Measurements from ENCODE around the gene MCTP2. TPM values are rescaled to one million over a fixed set of nuclear protein-coding genes. Genes with fewer than 3 reads are reported as not detected.

The MCTP2 gene
- total and polyA plus RNA-seq, 2 of the 13 experiments (the other 11 are each of a cell fraction or from before 2014, with no cell fraction given): 5.1 to 8.6 TPM

DNA sequence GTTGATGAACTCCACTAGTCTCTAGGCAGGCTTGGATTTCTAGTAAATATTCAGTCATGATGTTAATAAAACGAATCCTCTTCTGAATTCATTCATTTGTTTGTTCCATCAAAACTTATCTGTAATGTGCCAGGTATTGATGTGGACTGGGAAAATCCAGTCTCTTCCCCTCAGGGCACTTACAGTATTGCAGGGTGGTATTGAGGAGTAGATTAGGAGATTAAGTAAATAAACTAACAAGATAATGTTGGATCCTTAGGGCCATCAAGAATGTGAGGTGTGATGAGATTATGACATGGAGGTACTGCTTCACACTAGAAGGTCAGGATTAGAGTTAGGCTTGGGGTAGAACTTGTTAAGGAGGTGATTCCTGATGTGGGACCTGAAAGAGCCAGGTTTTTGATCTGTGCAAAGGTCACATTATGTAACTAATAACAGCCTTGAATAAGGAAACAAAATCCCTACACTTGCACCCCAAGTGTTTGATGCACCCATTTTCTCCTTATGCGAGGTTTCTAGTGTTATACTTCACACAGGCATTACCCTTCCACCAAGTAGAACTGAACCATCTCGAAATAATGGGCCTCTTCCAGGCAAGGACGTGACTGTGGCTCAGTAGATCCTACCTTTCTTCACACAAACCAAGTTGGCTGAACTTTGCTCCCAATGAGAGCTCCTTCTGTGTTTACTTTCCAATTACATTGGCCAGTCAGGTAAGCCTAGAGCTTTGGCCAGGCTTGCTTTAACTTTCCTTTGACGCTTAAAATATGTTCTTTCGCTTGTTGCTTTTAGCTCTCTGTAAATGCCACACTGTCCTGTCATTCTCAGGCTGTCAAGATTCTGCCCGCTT lies 16.7 kb downstream of the MCTP2 start (continued):
- no peak for TF ChIP-seq AHR (CRISPR knock-in tag; IDR thresholded peaks at IDR 0.05)
- TF ChIP-seq KMT2B (CRISPR knock-in tag; IDR thresholded peaks at IDR 0.05): peak; percentile 43; the same call in 1 of the 2 replicates
- TF ChIP-seq, protein P1, sequence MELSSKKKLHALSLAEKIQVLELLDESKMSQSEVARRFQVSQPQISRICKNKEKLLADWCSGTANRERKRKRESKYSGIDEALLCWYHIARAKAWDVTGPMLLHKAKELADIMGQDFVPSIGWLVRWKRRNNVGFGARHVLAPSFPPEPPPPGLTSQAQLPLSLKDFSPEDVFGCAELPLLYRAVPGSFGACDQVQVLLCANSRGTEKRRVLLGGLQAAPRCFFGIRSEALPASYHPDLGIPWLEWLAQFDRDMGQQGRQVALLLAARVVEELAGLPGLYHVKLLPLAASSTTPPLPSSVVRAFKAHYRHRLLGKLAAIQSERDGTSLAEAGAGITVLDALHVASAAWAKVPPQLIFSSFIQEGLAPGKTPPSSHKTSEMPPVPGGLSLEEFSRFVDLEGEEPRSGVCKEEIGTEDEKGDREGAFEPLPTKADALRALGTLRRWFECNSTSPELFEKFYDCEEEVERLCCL (CRISPR knock-in tag; IDR thresholded peaks at IDR 0.05; ENCODE audit: borderline replicate concordance): no peak
- peak; percentile 23; the same call in 1 of the 2 replicates for TF ChIP-seq NFYB (CRISPR knock-in tag; IDR thresholded peaks at IDR 0.05)
- TF ChIP-seq SAP130 (CRISPR knock-in tag; IDR thresholded peaks at IDR 0.05; ENCODE audit: low read depth): peak; percentile 57
- peak; percentile 61; the same call in 1 of the 2 replicates for TF ChIP-seq NCOR1 (IDR thresholded peaks at IDR 0.05; ENCODE audit: borderline replicate concordance, low read length)
- TF ChIP-seq, protein P2, sequence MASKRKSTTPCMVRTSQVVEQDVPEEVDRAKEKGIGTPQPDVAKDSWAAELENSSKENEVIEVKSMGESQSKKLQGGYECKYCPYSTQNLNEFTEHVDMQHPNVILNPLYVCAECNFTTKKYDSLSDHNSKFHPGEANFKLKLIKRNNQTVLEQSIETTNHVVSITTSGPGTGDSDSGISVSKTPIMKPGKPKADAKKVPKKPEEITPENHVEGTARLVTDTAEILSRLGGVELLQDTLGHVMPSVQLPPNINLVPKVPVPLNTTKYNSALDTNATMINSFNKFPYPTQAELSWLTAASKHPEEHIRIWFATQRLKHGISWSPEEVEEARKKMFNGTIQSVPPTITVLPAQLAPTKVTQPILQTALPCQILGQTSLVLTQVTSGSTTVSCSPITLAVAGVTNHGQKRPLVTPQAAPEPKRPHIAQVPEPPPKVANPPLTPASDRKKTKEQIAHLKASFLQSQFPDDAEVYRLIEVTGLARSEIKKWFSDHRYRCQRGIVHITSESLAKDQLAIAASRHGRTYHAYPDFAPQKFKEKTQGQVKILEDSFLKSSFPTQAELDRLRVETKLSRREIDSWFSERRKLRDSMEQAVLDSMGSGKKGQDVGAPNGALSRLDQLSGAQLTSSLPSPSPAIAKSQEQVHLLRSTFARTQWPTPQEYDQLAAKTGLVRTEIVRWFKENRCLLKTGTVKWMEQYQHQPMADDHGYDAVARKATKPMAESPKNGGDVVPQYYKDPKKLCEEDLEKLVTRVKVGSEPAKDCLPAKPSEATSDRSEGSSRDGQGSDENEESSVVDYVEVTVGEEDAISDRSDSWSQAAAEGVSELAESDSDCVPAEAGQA (IDR thresholded peaks at IDR 0.05; ENCODE audit: low read depth): no peak
- TF ChIP-seq, protein P2 (CRISPR knock-in tag; IDR thresholded peaks at IDR 0.05; ENCODE audit: borderline replicate concordance): no peak
- TF ChIP-seq FOXP1 (IDR thresholded peaks at IDR 0.05): no peak
- peak; percentile 47; the same call in 1 of the 2 replicates for TF ChIP-seq FOXP1 (CRISPR knock-in tag; IDR thresholded peaks at IDR 0.05)
- TF ChIP-seq, protein P3, sequence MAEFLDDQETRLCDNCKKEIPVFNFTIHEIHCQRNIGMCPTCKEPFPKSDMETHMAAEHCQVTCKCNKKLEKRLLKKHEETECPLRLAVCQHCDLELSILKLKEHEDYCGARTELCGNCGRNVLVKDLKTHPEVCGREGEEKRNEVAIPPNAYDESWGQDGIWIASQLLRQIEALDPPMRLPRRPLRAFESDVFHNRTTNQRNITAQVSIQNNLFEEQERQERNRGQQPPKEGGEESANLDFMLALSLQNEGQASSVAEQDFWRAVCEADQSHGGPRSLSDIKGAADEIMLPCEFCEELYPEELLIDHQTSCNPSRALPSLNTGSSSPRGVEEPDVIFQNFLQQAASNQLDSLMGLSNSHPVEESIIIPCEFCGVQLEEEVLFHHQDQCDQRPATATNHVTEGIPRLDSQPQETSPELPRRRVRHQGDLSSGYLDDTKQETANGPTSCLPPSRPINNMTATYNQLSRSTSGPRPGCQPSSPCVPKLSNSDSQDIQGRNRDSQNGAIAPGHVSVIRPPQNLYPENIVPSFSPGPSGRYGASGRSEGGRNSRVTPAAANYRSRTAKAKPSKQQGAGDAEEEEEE (CRISPR knock-in tag; IDR thresholded peaks at IDR 0.05; ENCODE audit: borderline replicate concordance): no peak
- TF ChIP-seq NFIB (CRISPR knock-in tag; IDR thresholded peaks at IDR 0.05; ENCODE audit: borderline replicate concordance): no peak
- peak; percentile 29; the same call in 1 of the 2 replicates for TF ChIP-seq ZNF788 (CRISPR knock-in tag; IDR thresholded peaks at IDR 0.05; ENCODE audit: borderline replicate concordance)
- TF ChIP-seq, protein P4, sequence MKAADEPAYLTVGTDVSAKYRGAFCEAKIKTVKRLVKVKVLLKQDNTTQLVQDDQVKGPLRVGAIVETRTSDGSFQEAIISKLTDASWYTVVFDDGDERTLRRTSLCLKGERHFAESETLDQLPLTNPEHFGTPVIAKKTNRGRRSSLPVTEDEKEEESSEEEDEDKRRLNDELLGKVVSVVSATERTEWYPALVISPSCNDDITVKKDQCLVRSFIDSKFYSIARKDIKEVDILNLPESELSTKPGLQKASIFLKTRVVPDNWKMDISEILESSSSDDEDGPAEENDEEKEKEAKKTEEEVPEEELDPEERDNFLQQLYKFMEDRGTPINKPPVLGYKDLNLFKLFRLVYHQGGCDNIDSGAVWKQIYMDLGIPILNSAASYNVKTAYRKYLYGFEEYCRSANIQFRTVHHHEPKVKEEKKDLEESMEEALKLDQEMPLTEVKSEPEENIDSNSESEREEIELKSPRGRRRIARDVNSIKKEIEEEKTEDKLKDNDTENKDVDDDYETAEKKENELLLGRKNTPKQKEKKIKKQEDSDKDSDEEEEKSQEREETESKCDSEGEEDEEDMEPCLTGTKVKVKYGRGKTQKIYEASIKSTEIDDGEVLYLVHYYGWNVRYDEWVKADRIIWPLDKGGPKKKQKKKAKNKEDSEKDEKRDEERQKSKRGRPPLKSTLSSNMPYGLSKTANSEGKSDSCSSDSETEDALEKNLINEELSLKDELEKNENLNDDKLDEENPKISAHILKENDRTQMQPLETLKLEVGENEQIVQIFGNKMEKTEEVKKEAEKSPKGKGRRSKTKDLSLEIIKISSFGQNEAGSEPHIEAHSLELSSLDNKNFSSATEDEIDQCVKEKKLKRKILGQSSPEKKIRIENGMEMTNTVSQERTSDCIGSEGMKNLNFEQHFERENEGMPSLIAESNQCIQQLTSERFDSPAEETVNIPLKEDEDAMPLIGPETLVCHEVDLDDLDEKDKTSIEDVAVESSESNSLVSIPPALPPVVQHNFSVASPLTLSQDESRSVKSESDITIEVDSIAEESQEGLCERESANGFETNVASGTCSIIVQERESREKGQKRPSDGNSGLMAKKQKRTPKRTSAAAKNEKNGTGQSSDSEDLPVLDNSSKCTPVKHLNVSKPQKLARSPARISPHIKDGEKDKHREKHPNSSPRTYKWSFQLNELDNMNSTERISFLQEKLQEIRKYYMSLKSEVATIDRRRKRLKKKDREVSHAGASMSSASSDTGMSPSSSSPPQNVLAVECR (CRISPR knock-in tag; IDR thresholded peaks at IDR 0.05; ENCODE audit: borderline replicate concordance): no peak
- TF ChIP-seq GABPA (IDR thresholded peaks at IDR 0.05; ENCODE audit: low read depth, low read length): no peak
- TF ChIP-seq GABPA (CRISPR knock-in tag; IDR thresholded peaks at IDR 0.05; ENCODE audit: low read depth): no peak

Measured in HepG2 (cell line).